ENCODE data around the gene TBCA. TPM values are rescaled to one million over a fixed set of nuclear protein-coding genes. Genes with fewer than 3 reads are reported as not detected.

TBCA gene
- 100 to 1,000 TPM; 128 to 152 (median 146) TPM for total RNA-seq

DNA sequence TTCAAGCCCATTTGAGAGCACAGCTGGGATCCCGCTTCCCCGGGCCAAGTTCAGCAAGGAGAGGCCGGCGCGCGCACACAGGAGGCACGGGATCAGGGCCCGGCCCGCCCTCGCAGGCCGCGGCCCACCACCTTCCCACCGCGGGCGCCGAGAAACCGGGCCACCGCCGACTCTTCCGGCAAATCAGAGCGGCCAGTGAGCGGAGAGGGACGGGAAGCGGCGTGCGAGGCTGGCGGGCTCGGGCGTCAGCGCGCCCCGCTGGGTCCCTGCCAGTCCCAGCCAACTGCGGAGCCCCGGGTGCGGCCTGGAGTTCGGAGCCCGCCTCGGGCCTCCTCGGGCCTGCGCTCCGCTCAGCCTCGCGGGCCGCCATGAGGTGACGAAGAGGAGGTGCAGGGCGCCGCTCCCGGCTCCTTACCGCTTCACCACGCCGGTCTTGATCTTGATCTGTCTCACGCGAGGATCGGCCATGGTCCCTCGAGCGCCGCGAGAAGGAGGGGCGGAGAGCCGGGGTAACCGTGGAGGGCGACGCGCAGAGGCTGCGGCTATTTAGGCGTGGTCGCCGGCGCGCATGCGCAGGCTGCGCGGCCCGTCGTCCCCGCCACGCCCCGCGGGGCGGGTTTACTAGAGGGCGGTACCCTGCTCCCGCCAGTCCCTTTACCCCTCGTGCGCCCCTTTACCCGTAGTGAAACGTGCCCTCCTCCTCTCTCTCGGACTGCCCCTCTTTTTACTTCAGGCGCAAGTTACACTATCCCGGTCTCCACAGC lies at the start of gene TBCA:
TSS of gene TBCA (minus strand) at position 550 of the 764 bp plus-strand sequence. CDS start at position 468, 82 bp downstream.
- intact Hi-C loops (cut with DNase I), result loop anchor here (5.0 to 10.0 kb wide), 2 partner anchors 76 to 131 kb away; no protein-coding TSS in a partner anchor
- Histone ChIP-seq H3K36me3 (peaks cover 0 to under 1% (median 0%) of the 10 kb centered on the region in 4 donors), H3K27me3 (no peaks in the 10 kb centered on the region), H3K4me1 (peaks cover 33 to 49% (median 49%) of the 10 kb centered on the region in 4 donors), H3K27ac (replicated peaks in 1 of 4) (peak within 1 kb of the TSS; percentile 93 to 96 (median 96)), H3K9me3 (no peaks in the 10 kb centered on the region), H3K4me3 (peak within 1 kb of the TSS; percentile 68 to 85 (median 80))
- peak; percentile 93 for DNase-seq (ENCODE audit: extremely low spot score)
- TF ChIP-seq CTCF (IDR thresholded peaks at IDR 0.05), result peak in 1 of 3 experiments; percentile 34
- no peak for TF ChIP-seq EP300 (IDR thresholded peaks at IDR 0.05)
- peak; percentile 92 to 96 for TF ChIP-seq POLR2AphosphoS5 (IDR thresholded peaks at IDR 0.05)
- peak; percentile 65 for TF ChIP-seq POLR2A (IDR thresholded peaks at IDR 0.05; ENCODE audit: low read depth)
- 0% methylated on average over 3 of the region's 89 CpGs for WGBS

GRCh38 chr5:77824981-77825380 lies 48.8 kb upstream of the TBCA start:
- no peak overlapping the region for H3K27ac ChIP-seq (replicated peaks in 1 of 4)
- 88% methylated on average over 2 of the region's 2 CpGs for WGBS
- DNase-seq (ENCODE audit: extremely low spot score), result no peak
- H3K4me3 ChIP-seq, result no peak overlapping the region
- H3K4me1 ChIP-seq, result no peaks in the 10 kb centered on the region
- no peaks in the 10 kb centered on the region for H3K9me3 ChIP-seq
- no peak for TF ChIP-seq EP300 (IDR thresholded peaks at IDR 0.05)
- no peak for TF ChIP-seq POLR2A (IDR thresholded peaks at IDR 0.05; ENCODE audit: low read depth)
- TF ChIP-seq CTCF (IDR thresholded peaks at IDR 0.05), result no peak
- TF ChIP-seq POLR2AphosphoS5 (IDR thresholded peaks at IDR 0.05), result no peak
- intact Hi-C loops (cut with DNase I), result no loop called here
- H3K36me3 ChIP-seq, result no peaks in the 10 kb centered on the region
- peaks cover 0 to 7% (median 0%) of the 10 kb centered on the region in 4 donors for H3K27me3 ChIP-seq

- intact Hi-C loops (cut with DNase I), result no loop called here
- Histone ChIP-seq H3K4me3 (no peak overlapping the region), H3K27me3 (no peaks in the 10 kb centered on the region), H3K4me1 (no peaks in the 10 kb centered on the region), H3K27ac (replicated peaks in 1 of 4) (no peak overlapping the region), H3K9me3 (no peaks in the 10 kb centered on the region), H3K36me3 (no peaks in the 10 kb centered on the region)
- DNase-seq (ENCODE audit: extremely low spot score), result no peak
- TF ChIP-seq POLR2A (IDR thresholded peaks at IDR 0.05; ENCODE audit: low read depth), result no peak
- no peak for TF ChIP-seq CTCF (IDR thresholded peaks at IDR 0.05)
- no peak for TF ChIP-seq POLR2AphosphoS5 (IDR thresholded peaks at IDR 0.05)
- TF ChIP-seq EP300 (IDR thresholded peaks at IDR 0.05), result no peak
- WGBS, result 46% methylated on average over 1 of the region's 2 CpGs
Measured at GRCh38 chr5:77816686-77817085, 40.5 kb upstream of the TBCA start.

GRCh38 chr5:77812926-77813589 lies 36.9 kb upstream of the TBCA start:
- H3K36me3 ChIP-seq, result no peaks in the 10 kb centered on the region
- WGBS, result 76% methylated on average over 3 of the region's 3 CpGs
- DNase-seq (ENCODE audit: extremely low spot score), result no peak
- TF ChIP-seq EP300 (IDR thresholded peaks at IDR 0.05) (no peak), POLR2AphosphoS5 (IDR thresholded peaks at IDR 0.05) (no peak), CTCF (IDR thresholded peaks at IDR 0.05) (no peak), POLR2A (IDR thresholded peaks at IDR 0.05; ENCODE audit: low read depth) (no peak)
- no peaks in the 10 kb centered on the region for H3K27me3 ChIP-seq
- no peak overlapping the region for H3K27ac ChIP-seq (replicated peaks in 1 of 4)
- intact Hi-C loops (cut with DNase I), result no loop called here
- H3K9me3 ChIP-seq, result peaks cover 0 to 3% (median 0%) of the 10 kb centered on the region in 4 donors
- H3K4me3 ChIP-seq, result no peak overlapping the region
- H3K4me1 ChIP-seq, result no peaks in the 10 kb centered on the region
